ENCODE measurements around the gene SULT2B1. TPM values are rescaled to one million over a fixed set of nuclear protein-coding genes. Genes with fewer than 3 reads are reported as not detected.
A peak's percentile ranks its signal among the peaks of the same experiment; 100 is the strongest.

The SULT2B1 gene
- total RNA-seq, 2 donors from 2014 or later, result not detected

DNA sequence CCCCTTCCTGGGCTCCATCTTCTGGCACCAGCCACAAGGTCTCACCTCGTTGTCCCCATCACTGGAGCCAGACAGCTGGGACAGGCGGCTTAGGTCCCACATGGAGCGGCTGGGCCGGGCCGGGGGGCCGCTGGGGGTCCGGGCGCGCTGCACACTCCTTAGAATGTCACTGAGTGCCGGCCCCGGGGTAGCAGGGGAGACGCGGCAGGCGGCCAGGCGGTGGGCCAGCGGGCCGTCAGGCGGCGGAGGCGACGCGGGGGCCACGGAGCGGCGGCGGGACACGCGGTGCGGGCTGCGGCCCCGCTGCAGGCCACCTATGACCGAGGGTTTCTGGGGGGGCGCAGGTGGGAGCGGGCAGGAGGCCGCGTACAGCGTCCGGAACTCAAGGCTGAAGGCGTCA lies 51.5 kb downstream of the SULT2B1 start:
- no peaks in the 10 kb centered on the region for H3K36me3 Mint-ChIP-seq (ENCODE audit: insufficient read depth in 2 of 2)
- H3K27me3 Mint-ChIP-seq (ENCODE audit: low read depth), result no peaks in the 10 kb centered on the region
- ATAC-seq (replicated peaks in 1 of 2), result no peak
- no peaks in the 10 kb centered on the region for H3K9me3 Mint-ChIP-seq
- no peak overlapping the region for H3K4me3 Mint-ChIP-seq
- no peak for DNase-seq
- no peaks in the 10 kb centered on the region for H3K4me1 Mint-ChIP-seq (ENCODE audit: low read depth)
- no peak overlapping the region for H3K27ac Mint-ChIP-seq

- Mint-ChIP-seq H3K27me3 (ENCODE audit: low read depth) (no peaks in the 10 kb centered on the region), H3K27ac (no peak overlapping the region)
Measured at GRCh38 chr19:48603850-48604249, 51.9 kb downstream of the SULT2B1 start.

DNA sequence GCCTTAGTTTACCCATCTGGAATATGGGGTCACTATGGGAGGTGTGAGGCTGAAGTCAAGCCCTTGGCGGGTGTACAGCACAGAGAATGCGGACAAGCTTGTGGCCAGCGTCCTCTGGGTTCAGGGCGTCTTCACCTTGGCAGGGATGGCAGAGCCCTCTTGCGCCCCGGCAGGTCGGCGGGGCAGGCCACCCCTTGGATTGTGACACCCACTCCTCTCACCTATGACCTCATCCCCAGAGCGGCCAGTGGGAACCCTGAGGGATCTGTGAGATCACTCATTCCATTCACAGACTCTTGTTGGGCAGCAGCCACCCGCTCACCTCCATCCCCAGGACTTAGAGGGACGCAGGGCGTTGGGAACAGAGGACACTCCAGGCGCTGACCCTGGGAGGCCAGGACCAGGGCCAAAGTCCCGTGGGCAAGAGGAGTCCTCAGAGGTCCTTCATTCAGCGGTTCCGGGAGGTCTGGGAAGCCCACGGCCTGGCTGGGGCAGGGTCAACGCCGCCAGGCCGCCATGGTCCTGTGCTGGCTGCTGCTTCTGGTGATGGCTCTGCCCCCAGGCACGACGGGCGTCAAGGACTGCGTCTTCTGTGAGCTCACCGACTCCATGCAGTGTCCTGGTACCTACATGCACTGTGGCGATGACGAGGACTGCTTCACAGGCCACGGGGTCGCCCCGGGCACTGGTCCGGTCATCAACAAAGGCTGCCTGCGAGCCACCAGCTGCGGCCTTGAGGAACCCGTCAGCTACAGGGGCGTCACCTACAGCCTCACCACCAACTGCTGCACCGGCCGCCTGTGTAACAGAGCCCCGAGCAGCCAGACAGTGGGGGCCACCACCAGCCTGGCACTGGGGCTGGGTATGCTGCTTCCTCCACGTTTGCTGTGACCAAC lies 54.7 kb downstream of the SULT2B1 start, which contains the start of gene SPACA4:
Gene SPACA4, plus strand, starts transcription at position 280 of the 896 bp plus-strand sequence. Its CDS starts 237 bp downstream, at position 517.
- Mint-ChIP-seq H3K27me3 (ENCODE audit: low read depth) (no peaks in the 10 kb centered on the region), H3K9me3 (no peaks in the 10 kb centered on the region), H3K4me1 (ENCODE audit: low read depth) (no peaks in the 10 kb centered on the region), H3K4me3 (no peak within 1 kb of the TSS), H3K36me3 (ENCODE audit: insufficient read depth in 2 of 2) (no peaks in the 10 kb centered on the region), H3K27ac (no peak within 1 kb of the TSS)
- DNase-seq, result no peak
- ATAC-seq (replicated peaks in 1 of 2), result no peak

More at GRCh38 chr19:48603850-48604249, 51.9 kb downstream of the SULT2B1 start:
- ATAC-seq (replicated peaks in 1 of 2), result no peak
- DNase-seq, result no peak
- H3K4me1 Mint-ChIP-seq (ENCODE audit: low read depth), result no peaks in the 10 kb centered on the region
- no peaks in the 10 kb centered on the region for H3K36me3 Mint-ChIP-seq (ENCODE audit: insufficient read depth in 2 of 2)
- no peak overlapping the region for H3K4me3 Mint-ChIP-seq
- H3K9me3 Mint-ChIP-seq, result no peaks in the 10 kb centered on the region

- H3K9me3 Mint-ChIP-seq, result no peaks in the 10 kb centered on the region
- no peak overlapping the region for H3K27ac Mint-ChIP-seq
- DNase-seq (no peak), ATAC-seq (replicated peaks in 1 of 2) (no peak)
- H3K4me3 Mint-ChIP-seq, result no peak overlapping the region
- no peaks in the 10 kb centered on the region for H3K4me1 Mint-ChIP-seq (ENCODE audit: low read depth)
- H3K27me3 Mint-ChIP-seq (ENCODE audit: low read depth), result no peaks in the 10 kb centered on the region
- H3K36me3 Mint-ChIP-seq (ENCODE audit: insufficient read depth in 2 of 2), result no peaks in the 10 kb centered on the region
Measured at GRCh38 chr19:48607359-48607755, 55.4 kb downstream of the SULT2B1 start.

DNA sequence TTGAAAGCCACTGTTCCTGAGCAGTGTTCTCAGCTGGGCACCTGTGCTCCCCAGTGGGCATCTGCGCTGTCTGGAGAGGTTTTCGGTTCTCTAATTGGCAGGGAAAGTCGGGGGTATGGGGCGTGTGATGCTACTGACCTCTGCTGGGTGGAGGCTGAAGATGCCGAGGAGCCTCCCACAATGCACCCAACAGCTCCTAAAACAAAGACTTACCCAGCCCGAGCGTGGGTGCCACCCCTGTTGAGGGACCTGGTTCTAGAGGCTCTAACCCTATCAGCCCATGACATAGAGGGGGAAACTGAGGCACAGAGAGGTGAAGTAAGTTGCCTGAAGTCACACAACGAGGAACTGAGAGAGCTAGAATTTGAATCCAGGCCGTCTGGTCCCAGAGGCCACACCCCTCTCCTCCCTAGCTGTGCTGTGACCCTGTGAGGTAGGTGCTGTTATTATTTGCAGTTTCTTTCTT lies 56.9 kb downstream of the SULT2B1 start:
- H3K27ac Mint-ChIP-seq, result no peak overlapping the region
- H3K9me3 Mint-ChIP-seq, result no peaks in the 10 kb centered on the region
- ATAC-seq (replicated peaks in 1 of 2), result peak; percentile 50 to 73
- no peaks in the 10 kb centered on the region for H3K4me1 Mint-ChIP-seq (ENCODE audit: low read depth)
- no peaks in the 10 kb centered on the region for H3K36me3 Mint-ChIP-seq (ENCODE audit: insufficient read depth in 2 of 2)
- DNase-seq, result peak; percentile 54 to 59
- peak overlapping the region in 1 of 2 donors; percentile 22 for H3K4me3 Mint-ChIP-seq
- no peaks in the 10 kb centered on the region for H3K27me3 Mint-ChIP-seq (ENCODE audit: low read depth)

DNA sequence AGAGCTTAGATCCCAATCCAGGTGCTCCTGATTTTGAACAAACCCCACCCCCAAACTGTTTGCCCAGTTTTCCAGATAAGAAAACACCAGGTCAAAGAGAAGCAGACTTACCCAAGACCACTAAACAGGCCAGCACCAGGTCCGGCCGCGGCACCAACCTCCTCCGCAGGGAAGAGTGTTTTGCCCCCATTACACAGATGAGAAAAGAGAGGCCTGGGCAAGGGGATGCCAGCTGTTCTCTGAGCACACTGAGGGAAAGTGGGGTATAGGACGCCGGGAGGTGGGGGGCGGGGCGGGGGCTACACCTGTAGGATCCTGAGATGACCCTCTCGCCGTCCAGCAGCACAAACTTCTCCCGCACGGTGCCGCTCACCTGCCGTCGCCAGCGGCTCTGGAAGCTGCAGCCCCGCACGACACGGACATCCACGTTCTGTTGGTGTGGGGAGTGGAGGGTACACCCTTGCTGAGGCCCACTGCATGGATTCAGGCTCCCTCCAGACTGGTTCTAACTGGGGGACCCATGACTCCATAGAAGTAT lies 57.7 kb downstream of the SULT2B1 start:
- Mint-ChIP-seq H3K27me3 (ENCODE audit: low read depth) (no peaks in the 10 kb centered on the region), H3K27ac (no peak overlapping the region), H3K36me3 (ENCODE audit: insufficient read depth in 2 of 2) (no peaks in the 10 kb centered on the region), H3K4me1 (ENCODE audit: low read depth) (no peaks in the 10 kb centered on the region), H3K4me3 (no peak overlapping the region), H3K9me3 (no peaks in the 10 kb centered on the region)
- ATAC-seq (replicated peaks in 1 of 2) (no peak), DNase-seq (no peak)

- peaks cover 9% of the 10 kb centered on the region for H3K4me1 Mint-ChIP-seq (ENCODE audit: low read depth)
- no peak overlapping the region for H3K4me3 Mint-ChIP-seq
- no peaks in the 10 kb centered on the region for H3K9me3 Mint-ChIP-seq
- no peaks in the 10 kb centered on the region for H3K27me3 Mint-ChIP-seq (ENCODE audit: low read depth)
- peaks cover 5 to 12% of the 10 kb centered on the region in 2 donors for H3K36me3 Mint-ChIP-seq (ENCODE audit: insufficient read depth in 2 of 2)
- H3K27ac Mint-ChIP-seq, result peak overlapping the region; percentile 68
- ATAC-seq (replicated peaks in 1 of 2) (no peak), DNase-seq (no peak)
Measured at GRCh38 chr19:48611872-48612271, 59.9 kb downstream of the SULT2B1 start.

GRCh38 chr19:48613024-48613851 lies 61.3 kb downstream of the SULT2B1 start:
- Mint-ChIP-seq H3K4me3 (no peak overlapping the region), H3K4me1 (ENCODE audit: low read depth) (peaks cover 23% of the 10 kb centered on the region), H3K36me3 (ENCODE audit: insufficient read depth in 2 of 2) (peaks cover 5 to 20% of the 10 kb centered on the region in 2 donors), H3K9me3 (no peaks in the 10 kb centered on the region), H3K27me3 (ENCODE audit: low read depth) (no peaks in the 10 kb centered on the region), H3K27ac (no peak overlapping the region)
- ATAC-seq (replicated peaks in 1 of 2) (peak in 1 of 2 donors; percentile 17), DNase-seq (no peak)

GRCh38 chr19:48613852-48614435 lies 62.0 kb downstream of the SULT2B1 start:
- no peak for DNase-seq
- H3K36me3 Mint-ChIP-seq (ENCODE audit: insufficient read depth in 2 of 2), result peaks cover 10 to 25% of the 10 kb centered on the region in 2 donors
- no peaks in the 10 kb centered on the region for H3K9me3 Mint-ChIP-seq
- H3K4me3 Mint-ChIP-seq, result no peak overlapping the region
- ATAC-seq (replicated peaks in 1 of 2), result peak in 1 of 2 donors; percentile 12
- H3K27me3 Mint-ChIP-seq (ENCODE audit: low read depth), result no peaks in the 10 kb centered on the region
- peaks cover 28% of the 10 kb centered on the region for H3K4me1 Mint-ChIP-seq (ENCODE audit: low read depth)
- peak overlapping the region; percentile 14 for H3K27ac Mint-ChIP-seq

DNA sequence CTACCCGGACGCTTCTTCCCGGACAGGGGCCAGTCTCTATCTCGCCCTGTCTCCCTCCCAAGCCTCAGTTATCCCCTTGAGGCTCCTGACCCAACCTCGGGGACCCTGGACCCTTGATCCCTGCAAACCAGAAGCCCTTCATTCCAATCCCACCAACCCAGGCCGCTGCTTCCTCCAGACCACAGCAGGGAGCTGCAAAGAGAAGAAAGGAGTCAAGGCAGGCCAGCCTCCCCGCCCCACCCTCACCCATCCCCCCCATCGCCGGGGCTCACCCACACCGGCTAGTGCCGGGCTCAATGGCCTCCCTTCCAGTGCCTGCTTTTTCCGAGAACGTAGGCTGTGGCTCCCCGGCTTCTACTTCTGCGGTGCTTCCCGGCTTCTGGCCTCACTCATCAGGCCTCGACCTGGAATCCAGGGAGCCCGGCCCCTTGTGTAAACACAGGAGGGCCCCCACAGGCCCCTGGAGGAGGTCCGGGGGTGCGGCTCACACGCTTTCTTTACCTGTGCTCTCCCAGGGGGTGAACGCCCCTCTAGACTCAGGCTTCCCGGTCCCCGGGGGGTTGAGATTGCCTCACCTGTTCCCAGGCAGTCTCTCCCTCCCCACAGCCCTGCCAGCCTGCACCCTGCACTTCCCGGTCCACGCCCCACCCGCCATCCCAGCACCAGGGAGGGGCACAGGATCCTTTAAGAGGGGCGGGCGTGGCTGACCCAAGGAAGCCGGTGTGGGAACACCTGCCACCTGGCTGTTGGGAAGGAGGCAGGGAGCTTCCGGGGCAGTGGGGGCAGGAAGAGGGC lies 62.7 kb downstream of the SULT2B1 start, which contains the start of gene FAM83E:
Gene FAM83E, minus strand, starts transcription at position 641 of the 795 bp plus-strand sequence. CDS start 1,704 bp downstream, outside the sequence.
- Mint-ChIP-seq H3K27me3 (ENCODE audit: low read depth) (no peaks in the 10 kb centered on the region), H3K4me3 (peak within 1 kb of the TSS in 1 of 2 donors; percentile 52), H3K36me3 (ENCODE audit: insufficient read depth in 2 of 2) (peaks cover 12 to 27% of the 10 kb centered on the region in 2 donors), H3K4me1 (ENCODE audit: low read depth) (peaks cover 31% of the 10 kb centered on the region), H3K27ac (peak within 1 kb of the TSS; percentile 14), H3K9me3 (no peaks in the 10 kb centered on the region)
- no peak for ATAC-seq (replicated peaks in 1 of 2)
- no peak for DNase-seq

- Mint-ChIP-seq H3K36me3 (ENCODE audit: insufficient read depth in 2 of 2) (peaks cover 14 to 27% of the 10 kb centered on the region in 2 donors), H3K4me3 (peak overlapping the region in 1 of 2 donors; percentile 52), H3K27ac (no peak overlapping the region), H3K9me3 (no peaks in the 10 kb centered on the region), H3K27me3 (ENCODE audit: low read depth) (no peaks in the 10 kb centered on the region), H3K4me1 (ENCODE audit: low read depth) (peaks cover 39% of the 10 kb centered on the region)
- no peak for ATAC-seq (replicated peaks in 1 of 2)
- DNase-seq, result no peak
Measured at GRCh38 chr19:48615231-48616040, 63.5 kb downstream of the SULT2B1 start.

Data from activated T-cell treated with anti-CD3 and anti-CD28 coated beads, Interleukin-2, amount 50 U/mL, for 72 hours (primary cell).